BLaER1 (cell line): ENCODE results near the gene CASZ1.

ENCODE experiments used
- H3K27ac ChIP-seq: shearing (Covaris generic); formaldehyde crosslinking; 2 replicates; pipeline ENCODE4 v1.8.1; 2022
- H3K27me3 ChIP-seq: shearing (Covaris generic); formaldehyde crosslinking; 2 replicates; pipeline ENCODE4 v1.8.1; 2022
- H3K36me3 ChIP-seq: shearing (Covaris generic); formaldehyde crosslinking; 2 replicates; pipeline ENCODE4 v1.8.1; 2022
- H3K4me1 ChIP-seq: shearing (Covaris generic); formaldehyde crosslinking; 2 replicates; pipeline ENCODE4 v1.8.1; 2022
- H3K4me2 ChIP-seq: shearing (Covaris generic); formaldehyde crosslinking; 2 replicates; pipeline ENCODE4 v1.8.1; 2022
- H3K4me3 ChIP-seq: shearing (Covaris generic); formaldehyde crosslinking; 2 replicates; pipeline ENCODE4 v1.8.1; 2022
- H3K9ac ChIP-seq: shearing (Covaris generic); formaldehyde crosslinking; 2 replicates; pipeline ENCODE4 v1.8.1; 2022
- H3K9me3 ChIP-seq: shearing (Covaris generic); formaldehyde crosslinking; 2 replicates; pipeline ENCODE4 v1.8.1; 2022
- H4K20me1 ChIP-seq: shearing (Covaris generic); formaldehyde crosslinking; 2 replicates; pipeline ENCODE4 v1.8.1; 2022
- Cebpa-rat ChIP-seq: shearing (Covaris generic); IDR thresholded peaks from 2 replicates; pipeline ENCODE4 v1.8.1; 2022

Gene CASZ1

DNA sequence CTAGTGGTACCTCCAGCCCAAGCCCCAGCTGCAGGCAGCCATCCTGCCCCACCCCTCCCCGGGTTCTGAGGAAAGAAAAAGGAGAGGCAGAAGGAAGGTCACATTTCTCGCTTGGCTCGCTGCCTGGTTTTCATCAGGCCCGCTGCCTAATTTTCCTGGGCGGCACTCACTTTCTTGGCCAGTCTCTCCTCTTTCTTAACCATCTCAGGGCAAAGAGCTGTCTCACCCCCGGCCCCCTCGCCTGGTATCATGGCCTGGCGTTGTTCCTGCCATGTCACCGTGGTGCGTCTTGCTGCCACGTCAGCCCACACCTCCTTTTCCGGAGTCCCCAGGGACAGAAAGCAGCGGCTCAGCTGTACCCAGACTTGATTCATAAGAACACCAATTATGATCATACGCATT lies 26.6 kb upstream of the CASZ1 start:
- Histone ChIP-seq H3K9ac (no peak overlapping the region), H3K27ac (no peak overlapping the region), H3K27me3 (no peaks in the 10 kb centered on the region), H3K4me3 (no peak overlapping the region), H3K36me3 (no peaks in the 10 kb centered on the region), H4K20me1 (no peaks in the 10 kb centered on the region), H3K4me2 (no peak overlapping the region), H3K9me3 (no peaks in the 10 kb centered on the region), H3K4me1 (no peaks in the 10 kb centered on the region)
- TF ChIP-seq Cebpa-rat: no peak

DNA sequence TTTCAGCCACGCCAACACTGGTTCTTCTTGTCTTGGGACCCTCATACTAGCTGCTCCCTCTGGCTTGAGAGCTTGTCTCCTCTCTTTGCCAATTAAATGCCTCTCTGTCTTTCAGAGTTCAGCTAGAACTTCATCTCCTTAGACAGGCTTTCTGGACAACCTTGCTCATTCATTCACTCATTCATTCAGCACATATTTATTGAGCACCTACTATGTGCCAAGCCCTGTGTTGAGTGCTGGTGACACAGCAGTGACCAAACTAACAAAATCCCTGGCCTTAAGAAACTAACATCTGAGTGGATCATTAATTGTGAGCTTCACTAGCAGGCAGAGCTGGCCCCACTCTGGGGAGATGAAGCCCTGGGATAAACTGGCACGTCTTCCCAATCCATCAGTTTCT lies 24.9 kb upstream of the CASZ1 start:
- H4K20me1 ChIP-seq: no peaks in the 10 kb centered on the region

DNA sequence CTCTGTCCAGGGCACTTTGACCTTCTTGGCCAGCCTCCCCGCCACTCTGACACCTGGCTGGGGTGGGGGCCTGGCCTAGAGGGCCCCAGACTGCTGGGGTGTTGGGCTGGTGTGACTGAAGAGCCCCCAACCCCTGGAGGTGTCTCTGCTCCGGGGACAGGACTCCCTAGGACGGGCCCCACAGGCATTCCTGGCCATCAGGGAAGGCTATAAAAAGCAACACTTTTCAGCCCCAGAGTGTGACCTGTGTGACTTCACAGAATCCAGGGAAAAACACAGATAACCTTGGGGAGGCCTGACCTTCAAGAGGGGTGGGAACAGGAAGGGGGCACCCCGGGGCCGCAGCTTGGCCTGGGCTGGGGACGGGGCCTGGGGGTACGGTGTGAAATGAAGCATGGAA lies 24.0 kb upstream of the CASZ1 start:
- H4K20me1 ChIP-seq: no peaks in the 10 kb centered on the region
- H3K36me3 ChIP-seq: no peaks in the 10 kb centered on the region
- no peak for TF ChIP-seq Cebpa-rat
- no peak overlapping the region for H3K4me3 ChIP-seq
- no peaks in the 10 kb centered on the region for H3K9me3 ChIP-seq
- H3K9ac ChIP-seq: no peak overlapping the region
- H3K27me3 ChIP-seq: no peaks in the 10 kb centered on the region
- H3K4me2 ChIP-seq: no peak overlapping the region
- no peak overlapping the region for H3K27ac ChIP-seq
- H3K4me1 ChIP-seq: peaks cover 17% of the 10 kb centered on the region

More for the DNA sequence above, 24.9 kb upstream of the CASZ1 start:
- Histone ChIP-seq H3K27ac (no peak overlapping the region), H3K4me1 (peaks cover 15% of the 10 kb centered on the region), H3K27me3 (no peaks in the 10 kb centered on the region), H3K4me3 (no peak overlapping the region), H3K36me3 (no peaks in the 10 kb centered on the region), H3K9ac (no peak overlapping the region), H3K4me2 (no peak overlapping the region), H3K9me3 (no peaks in the 10 kb centered on the region)
- TF ChIP-seq Cebpa-rat: no peak

DNA sequence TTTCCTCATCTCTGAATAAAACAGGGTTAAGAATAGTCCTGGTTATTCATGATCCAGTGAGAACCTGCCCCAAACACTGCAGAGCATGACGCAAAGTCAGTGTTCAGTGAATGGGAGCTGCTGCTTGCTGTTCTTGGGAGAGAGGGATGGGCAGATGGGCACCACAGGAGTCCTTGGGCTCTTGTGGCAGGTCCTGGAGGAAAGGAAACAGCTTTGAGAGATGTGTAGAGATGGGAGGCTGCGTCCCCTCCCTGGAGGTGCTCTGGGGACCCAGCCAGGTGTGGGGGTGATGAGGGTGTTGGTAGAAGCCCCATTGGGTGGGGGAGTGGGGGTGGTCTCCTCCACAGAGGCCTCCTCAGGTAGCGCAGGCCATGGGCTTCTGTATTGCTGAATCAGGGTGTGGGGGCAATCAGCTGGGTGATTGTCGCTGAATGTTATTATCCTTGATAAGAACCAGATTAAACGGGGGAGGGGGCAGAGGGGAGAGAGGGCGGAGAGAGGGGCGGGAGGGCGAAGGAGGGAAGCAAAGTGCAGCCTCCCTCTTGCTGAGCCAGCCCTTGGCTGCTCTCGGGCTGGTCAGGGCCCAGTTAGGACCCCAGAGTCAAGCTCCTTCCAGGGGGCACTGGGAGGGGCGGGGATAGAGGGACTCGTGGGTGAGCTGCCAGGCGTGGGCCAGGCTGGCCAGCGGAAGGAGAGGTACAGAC lies 22.9 kb upstream of the CASZ1 start:
- Histone ChIP-seq H3K27me3 (no peaks in the 10 kb centered on the region), H3K9ac (no peak overlapping the region), H3K36me3 (no peaks in the 10 kb centered on the region), H3K27ac (no peak overlapping the region), H4K20me1 (no peaks in the 10 kb centered on the region), H3K4me1 (peaks cover 17% of the 10 kb centered on the region), H3K4me3 (no peak overlapping the region), H3K9me3 (no peaks in the 10 kb centered on the region), H3K4me2 (no peak overlapping the region)
- TF ChIP-seq Cebpa-rat: no peak

DNA sequence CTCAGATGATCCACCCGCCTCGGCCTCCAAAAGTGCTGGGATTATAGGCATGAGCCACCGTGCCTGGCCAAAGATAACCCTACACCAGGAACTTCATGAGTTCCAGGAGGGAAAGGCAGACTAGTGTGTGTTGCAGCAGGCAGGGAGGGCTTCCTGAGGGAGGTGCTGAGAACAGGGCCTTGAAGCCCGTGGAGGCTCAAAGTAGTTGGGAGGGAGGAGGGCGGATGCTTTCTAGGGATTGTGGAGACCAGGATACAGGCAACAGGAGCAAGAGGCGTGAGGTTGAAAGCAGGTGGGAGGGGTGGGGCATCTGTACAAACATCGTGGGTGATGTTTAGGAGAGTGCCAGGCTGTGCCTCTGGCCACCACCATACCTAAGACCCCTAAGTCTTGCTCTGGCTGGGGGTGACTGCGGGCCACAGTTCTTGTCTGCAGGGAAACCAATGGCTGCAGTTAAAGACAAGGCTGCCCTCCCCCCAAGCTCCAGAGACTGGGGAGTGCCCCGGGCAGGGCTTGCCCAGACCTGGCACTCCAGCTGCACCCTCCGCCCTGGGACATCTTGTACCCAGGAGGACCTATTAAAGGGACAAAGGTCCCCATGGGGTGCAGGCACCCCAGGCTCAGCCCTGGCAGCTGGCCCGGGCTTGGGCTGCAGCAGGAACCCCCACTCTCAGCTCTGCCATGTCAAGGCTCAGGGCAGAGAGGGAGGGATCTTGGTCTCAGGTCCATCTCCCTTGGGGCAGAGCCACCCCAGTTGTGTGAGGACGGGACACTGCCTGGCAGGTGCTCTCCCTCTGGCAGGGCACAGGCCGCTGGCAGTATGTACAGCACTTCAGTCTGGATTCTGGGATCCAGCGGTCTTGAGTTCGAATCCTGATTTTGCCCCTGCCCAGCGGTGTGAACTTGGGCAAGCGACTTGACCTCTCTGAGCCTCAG lies 22.1 kb upstream of the CASZ1 start:
- Histone ChIP-seq H3K4me2 (no peak overlapping the region), H3K27me3 (no peaks in the 10 kb centered on the region), H3K36me3 (no peaks in the 10 kb centered on the region), H4K20me1 (no peaks in the 10 kb centered on the region), H3K27ac (no peak overlapping the region), H3K4me3 (no peak overlapping the region), H3K9ac (no peak overlapping the region), H3K9me3 (no peaks in the 10 kb centered on the region), H3K4me1 (peaks cover 17% of the 10 kb centered on the region)
- TF ChIP-seq Cebpa-rat: no peak

DNA sequence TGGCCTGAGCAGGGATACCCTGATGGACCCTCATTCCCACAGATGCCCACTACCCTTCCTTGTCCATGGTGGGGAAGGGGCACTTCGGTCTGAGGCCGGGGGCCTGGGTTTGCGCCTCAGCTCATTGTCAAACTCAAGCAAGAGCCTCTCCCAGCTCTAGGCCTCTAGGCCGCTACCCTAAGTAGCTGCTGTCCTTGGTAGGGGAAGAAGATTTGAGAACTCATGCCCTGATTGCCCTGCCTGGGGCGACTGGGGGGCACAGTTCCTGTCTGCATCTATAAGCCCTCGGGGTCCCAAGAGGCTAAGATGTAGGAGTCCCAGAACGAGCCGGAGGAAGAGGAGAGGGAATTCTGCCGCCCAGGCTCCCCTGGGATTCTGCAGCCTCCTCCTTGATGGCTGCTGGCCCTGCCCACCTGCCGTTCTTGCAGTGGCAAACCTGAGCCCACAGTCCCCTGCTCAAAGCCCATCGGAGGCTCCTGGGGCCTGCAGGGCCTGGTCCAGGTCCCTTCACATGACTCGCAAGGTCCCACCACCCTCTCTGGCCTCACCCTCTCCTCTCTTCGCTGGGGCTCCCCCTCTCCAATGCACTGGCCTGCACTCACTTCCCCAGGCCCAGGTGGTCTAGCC lies 20.4 kb upstream of the CASZ1 start:
- no peaks in the 10 kb centered on the region for H4K20me1 ChIP-seq
- no peak overlapping the region for H3K27ac ChIP-seq
- H3K27me3 ChIP-seq: no peaks in the 10 kb centered on the region
- H3K4me2 ChIP-seq: peak overlapping the region; percentile 62
- peaks cover 17% of the 10 kb centered on the region for H3K4me1 ChIP-seq
- no peaks in the 10 kb centered on the region for H3K36me3 ChIP-seq
- H3K9me3 ChIP-seq: no peaks in the 10 kb centered on the region
- no peak overlapping the region for H3K9ac ChIP-seq
- no peak for TF ChIP-seq Cebpa-rat
- no peak overlapping the region for H3K4me3 ChIP-seq

DNA sequence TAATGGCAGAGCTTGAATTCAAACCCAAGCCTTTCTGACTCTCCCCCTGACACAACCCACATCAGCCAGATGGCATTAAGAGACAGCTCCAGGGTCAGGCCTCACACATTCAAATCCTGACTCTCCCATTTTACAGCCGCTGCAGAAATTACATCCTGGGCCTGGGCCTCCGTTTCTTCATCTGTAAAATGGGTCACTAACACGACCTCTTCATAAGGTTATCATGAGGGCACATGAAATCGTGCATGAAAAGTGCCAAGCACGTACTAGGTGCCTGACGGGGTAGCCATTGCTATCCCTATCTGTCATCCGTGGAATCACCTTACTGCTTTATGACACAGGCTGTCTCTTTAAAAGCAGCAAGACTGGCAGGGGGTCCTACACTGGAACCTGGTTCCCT lies 19.8 kb upstream of the CASZ1 start:
- no peak overlapping the region for H3K4me3 ChIP-seq
- H3K27me3 ChIP-seq: no peaks in the 10 kb centered on the region
- peak overlapping the region; percentile 62 for H3K4me2 ChIP-seq
- H3K4me1 ChIP-seq: peaks cover 17% of the 10 kb centered on the region
- H3K27ac ChIP-seq: no peak overlapping the region
- no peaks in the 10 kb centered on the region for H4K20me1 ChIP-seq
- TF ChIP-seq Cebpa-rat: no peak
- H3K9ac ChIP-seq: no peak overlapping the region
- H3K9me3 ChIP-seq: no peaks in the 10 kb centered on the region
- H3K36me3 ChIP-seq: no peaks in the 10 kb centered on the region

DNA sequence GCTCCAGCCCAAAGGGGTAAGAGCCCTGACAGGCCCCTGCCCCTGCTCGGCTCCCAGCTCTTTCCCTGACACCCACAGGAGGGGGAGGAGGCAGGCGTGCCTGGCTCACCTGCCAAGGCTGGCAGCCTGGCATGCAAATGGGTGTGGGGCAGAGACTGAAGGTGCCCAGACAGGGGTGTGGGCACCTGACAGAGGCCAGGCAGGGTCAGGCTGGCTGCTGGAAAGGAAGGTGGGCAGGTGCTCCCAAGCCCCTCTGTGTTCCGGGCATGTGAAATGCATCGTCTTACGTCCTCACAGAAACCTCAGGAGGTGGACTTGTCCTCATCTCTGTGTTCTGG lies 19.4 kb upstream of the CASZ1 start:
- Histone ChIP-seq H3K9me3 (no peaks in the 10 kb centered on the region), H4K20me1 (no peaks in the 10 kb centered on the region), H3K27ac (no peak overlapping the region), H3K4me2 (no peak overlapping the region), H3K9ac (no peak overlapping the region), H3K27me3 (no peaks in the 10 kb centered on the region), H3K36me3 (no peaks in the 10 kb centered on the region), H3K4me1 (peaks cover 17% of the 10 kb centered on the region), H3K4me3 (no peak overlapping the region)
- no peak for TF ChIP-seq Cebpa-rat

DNA sequence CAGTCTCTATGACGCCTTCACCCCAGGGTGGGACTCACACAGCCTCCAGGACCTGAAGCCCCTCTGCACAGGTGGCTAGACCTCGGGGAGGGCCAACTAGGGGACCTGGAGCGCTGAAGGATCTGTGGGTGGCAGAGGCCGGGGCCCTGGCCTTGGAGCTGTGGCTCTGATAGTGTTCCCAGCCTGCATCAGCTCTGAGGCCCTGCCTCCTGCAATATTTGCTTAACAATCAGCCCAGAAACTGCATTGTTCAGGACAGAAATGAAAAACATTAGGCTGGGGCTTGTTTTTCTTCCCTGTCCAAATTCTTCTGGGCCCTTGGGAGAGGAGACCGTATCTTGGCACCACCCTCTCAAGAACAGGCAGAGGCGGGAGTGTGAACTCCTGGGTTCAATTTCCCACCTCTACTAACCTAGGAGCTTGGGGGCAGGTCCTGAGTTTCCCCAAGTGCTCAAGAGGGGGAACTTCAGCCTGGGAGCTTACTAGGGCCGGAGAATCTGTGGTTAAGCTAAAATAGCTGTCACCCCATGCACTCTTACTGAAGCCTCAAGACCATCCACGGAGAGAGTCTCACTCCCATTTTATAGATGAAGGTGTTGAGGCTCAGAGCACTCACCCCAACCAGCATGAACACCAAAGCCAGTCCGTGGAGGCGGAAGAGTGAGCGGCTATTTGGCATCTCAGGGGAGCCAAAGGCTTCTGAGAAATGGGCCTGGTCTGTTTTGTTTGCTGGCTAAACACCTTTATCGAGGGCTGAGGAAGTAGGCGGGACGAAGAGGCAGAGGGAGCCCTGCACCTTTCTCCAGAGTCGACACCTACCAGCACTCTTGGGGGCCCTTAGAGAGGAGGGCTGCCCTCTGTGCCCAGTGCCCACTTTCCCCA lies 18.8 kb upstream of the CASZ1 start:
- Histone ChIP-seq H3K4me2 (no peak overlapping the region), H3K27ac (no peak overlapping the region), H3K4me1 (peaks cover 17% of the 10 kb centered on the region), H4K20me1 (no peaks in the 10 kb centered on the region), H3K27me3 (no peaks in the 10 kb centered on the region), H3K36me3 (no peaks in the 10 kb centered on the region), H3K4me3 (no peak overlapping the region), H3K9ac (no peak overlapping the region), H3K9me3 (no peaks in the 10 kb centered on the region)
- no peak for TF ChIP-seq Cebpa-rat
